Panc1 (cell line): Measurements from ENCODE around the gene HS3ST3A1. TPM values are rescaled to one million over a fixed set of nuclear protein-coding genes. Genes with fewer than 3 reads are reported as not detected.

ENCODE experiments used
- ATAC-seq: fragments of 200-7000 bp; cut with Tn5 transposase; 2 replicates; pipeline ENCODE4 v1.9.1; 2020; ENCODE audit warnings: mild to moderate bottlenecking, moderate library complexity
- BruUV-seq: library from RNA; stranded (reverse); fragments of 400-500 nt; replicated peaks from 2 replicates; lab custom pipeline; 2021; lab: Mats Ljungman, UMichigan
- CTCF ChIA-PET: fragments of 300-600 bp; sonication (Branson Sonifier 250); formaldehyde crosslinking; loops from one replicate; lab custom pipeline; 2022; ENCODE audit warnings: antibody characterized with exemption; lab: Charles Lee
- POLR2A ChIA-PET: fragments of 300-600 bp; sonication (Branson Sonifier 250); formaldehyde crosslinking; loops from one replicate; lab custom pipeline; 2022; ENCODE audit warnings: antibody characterized with exemption; lab: Charles Lee
- DNase-seq: peaks from one replicate; pipeline ENCODE4 v3.0.0-alpha.2; 2010; ENCODE audit warnings: low read depth, low spot score
- H3K27ac ChIP-seq: 2 replicates; pipeline ENCODE4 v1.5.1; 2011; ENCODE audit warnings: mild to moderate bottlenecking, low read length, inconsistent platforms
- H3K27me3 ChIP-seq: fragments of 200-500 bp; sonication (Bioruptor generic); 2 replicates; pipeline ENCODE4 v1.6.0; 2014; ENCODE audit warnings: low read length, inconsistent platforms; ENCODE audit not compliant: control insufficient read depth, insufficient read depth
- H3K36me3 ChIP-seq: fragments of 200-500 bp; sonication (Bioruptor generic); 2 replicates; pipeline ENCODE4 v1.5.1; 2014; ENCODE audit warnings: inconsistent platforms, mild to moderate bottlenecking, low read length, moderate library complexity; ENCODE audit not compliant: control insufficient read depth, insufficient read depth
- H3K4me1 ChIP-seq: 2 replicates; pipeline ENCODE4 v1.5.1; 2011; ENCODE audit warnings: inconsistent platforms, mild to moderate bottlenecking, low read length, moderate library complexity; ENCODE audit not compliant: control insufficient read depth, insufficient read depth
- H3K4me3 ChIP-seq, 2 experiments: 2 replicates each; pipeline ENCODE4 v1.5.1; 2011 to 2012; ENCODE audit warnings: low read depth in 2 of 2, low read length in 2 of 2, mild to moderate bottlenecking in 2 of 2, inconsistent platforms in 1 of 2, moderate library complexity in 1 of 2
- H3K9me3 ChIP-seq: fragments of 200-500 bp; sonication (Bioruptor generic); 2 replicates; pipeline ENCODE4 v1.5.1; 2014; ENCODE audit warnings: low read depth, mild to moderate bottlenecking, inconsistent platforms, low read length, moderate library complexity; ENCODE audit not compliant: control insufficient read depth, insufficient read depth
- CTCF ChIP-seq: fragments of 450-650 bp; IDR thresholded peaks from 2 replicates; pipeline ENCODE4 v1.5.1; 2017; ENCODE audit warnings: mild to moderate bottlenecking
- POLR2AphosphoS5 ChIP-seq: IDR thresholded peaks from 2 replicates; pipeline ENCODE4 v1.6.1; 2012; ENCODE audit warnings: mild to moderate bottlenecking, low read depth, low read length, moderate library complexity
- REST ChIP-seq, 2 experiments: IDR thresholded peaks; 2 replicates each; pipeline ENCODE4 v1.6.1; 2011 to 2012; ENCODE audit warnings: low read depth in 2 of 2, control low read depth in 1 of 2, low read length in 1 of 2, mild to moderate bottlenecking in 1 of 2, moderate library complexity in 1 of 2; ENCODE audit not compliant: insufficient read depth in 1 of 2
- SIN3A ChIP-seq: IDR thresholded peaks from 2 replicates; pipeline ENCODE4 v1.6.1; 2012; ENCODE audit warnings: low read depth, mild to moderate bottlenecking, low read length, moderate library complexity, borderline replicate concordance; ENCODE audit not compliant: insufficient read depth
- TCF7L2 ChIP-seq: IDR thresholded peaks from 2 replicates; pipeline ENCODE4 v1.6.1; 2011; ENCODE audit warnings: mild to moderate bottlenecking, low read depth, low read length, inconsistent platforms
- in situ Hi-C: cut with HindIII; loops from 2 replicates; pipeline ENCODE4 v1.10.0; 2016; ENCODE audit warnings: low sequenced_read_pairs, low pct_unique_long_range_greater_than_20kb
- intact Hi-C: fragments of 100-400 bp; cut with micrococcal nuclease; formaldehyde crosslinking; loops from one replicate; pipeline ENCODE4 v1.10.0; 2022; ENCODE audit not compliant: unreplicated experiment
- total RNA-seq: library from RNA; stranded (reverse); gene quantifications from one replicate; pipeline ENCODE4 v1.2.1, GENCODE V29; 2021; ENCODE audit not compliant: unreplicated experiment

HS3ST3A1 gene
- total RNA-seq, 1 experiment from 2014 or later = 0.31 TPM

- CTCF ChIA-PET = no interaction called here
Measured at GRCh38 chr17:13558588-13558987, 43.1 kb downstream of the HS3ST3A1 start.

GRCh38 chr17:13557077-13557476 lies 44.7 kb downstream of the HS3ST3A1 start:
- in situ Hi-C loops = no loop called here
- no TSS peak for BruUV-seq
- ChIA-PET CTCF (no interaction called here), POLR2A (no interaction called here)
- Histone ChIP-seq H3K4me1 (no peaks in the 10 kb centered on the region), H3K36me3 (no peaks in the 10 kb centered on the region), H3K27me3 (no peaks in the 10 kb centered on the region), H3K9me3 (no peaks in the 10 kb centered on the region), H3K27ac (no peak overlapping the region), H3K4me3 (no peak overlapping the region)
- TF ChIP-seq CTCF (no peak), REST (IDR thresholded peaks at IDR 0.05; ENCODE audit: insufficient read depth in 1 of 2, low read depth in 2 of 2, low read length in 1 of 2) (no peak), POLR2AphosphoS5 (no peak), SIN3A (no peak), TCF7L2 (no peak)
- no peak for DNase-seq
- no peak for ATAC-seq
- intact Hi-C loops = no loop called here

More at GRCh38 chr17:13558588-13558987, 43.1 kb downstream of the HS3ST3A1 start:
- no peak for ATAC-seq
- Histone ChIP-seq H3K4me3 (no peak overlapping the region), H3K4me1 (no peaks in the 10 kb centered on the region), H3K27me3 (no peaks in the 10 kb centered on the region), H3K36me3 (no peaks in the 10 kb centered on the region), H3K9me3 (no peaks in the 10 kb centered on the region), H3K27ac (no peak overlapping the region)
- in situ Hi-C loops = no loop called here
- no peak for DNase-seq
- POLR2A ChIA-PET = no interaction called here
- no TSS peak for BruUV-seq
- TF ChIP-seq SIN3A (no peak), POLR2AphosphoS5 (no peak), TCF7L2 (no peak), REST (IDR thresholded peaks at IDR 0.05; ENCODE audit: insufficient read depth in 1 of 2, low read depth in 2 of 2, low read length in 1 of 2) (no peak), CTCF (no peak)
- intact Hi-C loops = no loop called here
